HL-60 (cell line): ENCODE measurements around the gene KMT2E.

Experiments used
- CTCF ChIP-seq: IDR thresholded peaks from one replicate; pipeline ENCODE4 v1.5.1; 2011; ENCODE audit warnings: low read length, control low read depth, inconsistent platforms; ENCODE audit not compliant: insufficient read depth
- REST ChIP-seq: IDR thresholded peaks from 2 replicates; pipeline ENCODE4 v1.6.1; 2012; ENCODE audit warnings: low read depth; ENCODE audit not compliant: insufficient replicate concordance

- no peak for TF ChIP-seq REST
- no peak for TF ChIP-seq CTCF
These were observed 13.1 kb upstream of the KMT2E start for GRCh38 chr7:105000927-105001336.
